HG03045 (cell line): ENCODE results near the gene PCDHB1.
"Not testable (repeated sequence)": the region's sequence is repeated elsewhere in the genome, so short reads cannot be mapped to it uniquely, and the experiment has no call there.

Experiments used
- ATAC-seq: cut with Tn5 transposase; IDR thresholded peaks from one replicate; pipeline ENCODE4 v1.9.1; 2021; ENCODE audit warnings: mild to moderate bottlenecking, moderate library complexity; ENCODE audit not compliant: unreplicated experiment

The PCDHB1 gene

DNA sequence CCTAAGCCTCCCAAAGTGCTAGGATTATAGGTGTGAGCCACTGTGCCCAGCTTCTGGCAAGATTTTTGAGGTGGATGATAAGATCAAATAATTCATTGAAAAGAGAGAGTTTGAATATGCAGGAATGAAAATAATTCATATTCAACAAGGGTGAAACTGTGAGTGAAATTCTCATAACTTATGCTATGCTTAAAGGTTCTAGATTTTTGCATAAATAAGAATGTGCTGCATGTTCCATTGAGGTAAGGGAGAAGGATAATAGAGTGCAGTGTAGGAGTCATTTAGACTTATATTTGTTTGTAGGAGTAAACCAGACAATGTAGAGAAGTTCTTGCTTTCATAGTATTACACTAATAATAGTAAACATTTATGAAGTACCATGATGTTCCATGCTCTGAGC, 31.1 kb downstream of the PCDHB1 start:
- no peak for ATAC-seq

DNA sequence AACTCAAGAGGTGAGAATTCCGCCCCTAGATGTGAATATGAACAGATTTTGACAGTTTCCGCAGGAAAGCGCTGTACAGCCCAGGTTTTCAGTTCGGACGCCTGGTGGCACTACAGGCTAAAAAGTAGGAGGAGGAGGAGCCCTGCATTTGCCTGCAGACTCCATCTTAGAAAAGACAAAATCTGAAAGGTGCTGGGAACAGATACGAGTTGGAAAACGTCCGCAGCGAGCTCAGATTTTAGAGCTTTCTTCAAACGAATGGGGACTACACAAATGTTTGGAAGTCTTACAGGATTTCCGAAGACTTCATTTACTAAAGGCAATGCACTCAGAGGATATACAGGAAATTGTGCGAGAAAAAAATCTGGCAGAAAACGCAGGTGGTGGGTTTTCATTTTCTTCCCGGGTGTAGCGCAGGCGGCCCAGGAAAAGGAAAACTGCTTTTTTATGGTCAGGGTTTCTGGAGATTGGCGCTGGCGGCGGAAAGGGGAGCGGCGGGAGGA, 33.4 kb downstream of the PCDHB1 start:
- ATAC-seq = no peak

DNA sequence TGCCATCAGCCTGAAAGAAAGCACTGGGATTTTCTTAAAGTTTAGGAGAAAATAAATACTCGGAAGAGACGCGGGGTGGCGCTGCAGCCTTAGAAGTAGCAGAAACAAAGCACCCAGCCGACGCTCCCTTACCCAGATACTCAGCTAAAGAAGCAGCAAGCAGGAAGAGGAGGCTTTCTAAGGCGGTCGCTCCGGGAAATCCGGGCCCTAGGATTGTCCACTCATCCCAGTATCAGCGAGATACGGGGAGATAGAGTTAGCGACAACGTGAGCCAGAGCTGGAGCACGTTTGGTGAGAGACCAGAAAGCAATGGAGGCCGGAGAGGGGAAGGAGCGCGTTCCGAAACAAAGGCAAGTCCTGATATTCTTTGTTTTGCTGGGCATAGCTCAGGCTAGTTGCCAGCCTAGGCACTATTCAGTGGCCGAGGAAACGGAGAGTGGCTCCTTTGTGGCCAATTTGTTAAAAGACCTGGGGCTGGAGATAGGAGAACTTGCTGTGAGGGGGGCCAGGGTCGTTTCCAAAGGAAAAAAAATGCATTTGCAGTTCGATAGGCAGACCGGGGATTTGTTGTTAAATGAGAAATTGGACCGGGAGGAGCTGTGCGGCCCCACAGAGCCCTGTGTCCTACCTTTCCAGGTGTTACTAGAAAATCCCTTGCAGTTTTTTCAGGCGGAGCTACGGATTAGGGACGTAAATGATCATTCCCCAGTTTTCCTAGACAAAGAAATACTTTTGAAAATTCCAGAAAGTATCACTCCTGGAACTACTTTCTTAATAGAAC, 43.5 kb downstream of the PCDHB1 start, which contains the start of gene PCDHB2:
TSS of gene PCDHB2 (plus strand) at position 135 of the 782 bp plus-strand sequence. CDS start at position 311, 176 bp downstream.
- ATAC-seq = no peak

- no peak for ATAC-seq
Observed at GRCh38 chr5:141095263-141095641, 44.1 kb downstream of the PCDHB1 start.

GRCh38 chr5:141096181-141096580, 45.0 kb downstream of the PCDHB1 start:
- not testable (repeated sequence) for ATAC-seq

- ATAC-seq = not testable (repeated sequence)
Observed at GRCh38 chr5:141096586-141096985, 45.4 kb downstream of the PCDHB1 start.

GRCh38 chr5:141100243-141100805, 49.1 kb downstream of the PCDHB1 start, which contains the start of gene PCDHB3:
TSS of gene PCDHB3 (plus strand) at chr5:141100473. CDS start at chr5:141100650, 177 bp downstream.
- no peak for ATAC-seq

DNA sequence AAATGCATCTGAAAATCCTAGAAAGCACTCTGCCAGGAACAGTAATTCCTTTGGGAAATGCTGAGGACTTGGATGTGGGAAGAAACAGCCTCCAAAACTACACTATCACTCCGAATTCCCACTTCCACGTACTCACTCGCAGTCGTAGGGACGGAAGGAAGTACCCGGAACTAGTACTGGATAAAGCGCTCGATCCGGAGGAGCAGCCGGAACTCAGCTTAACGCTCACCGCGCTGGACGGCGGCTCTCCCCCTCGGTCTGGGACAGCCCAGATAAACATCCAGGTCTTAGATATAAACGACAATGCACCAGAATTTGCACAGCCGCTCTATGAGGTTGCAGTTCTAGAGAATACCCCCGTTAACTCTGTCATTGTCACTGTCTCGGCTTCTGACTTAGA, 49.9 kb downstream of the PCDHB1 start:
- no peak for ATAC-seq

DNA sequence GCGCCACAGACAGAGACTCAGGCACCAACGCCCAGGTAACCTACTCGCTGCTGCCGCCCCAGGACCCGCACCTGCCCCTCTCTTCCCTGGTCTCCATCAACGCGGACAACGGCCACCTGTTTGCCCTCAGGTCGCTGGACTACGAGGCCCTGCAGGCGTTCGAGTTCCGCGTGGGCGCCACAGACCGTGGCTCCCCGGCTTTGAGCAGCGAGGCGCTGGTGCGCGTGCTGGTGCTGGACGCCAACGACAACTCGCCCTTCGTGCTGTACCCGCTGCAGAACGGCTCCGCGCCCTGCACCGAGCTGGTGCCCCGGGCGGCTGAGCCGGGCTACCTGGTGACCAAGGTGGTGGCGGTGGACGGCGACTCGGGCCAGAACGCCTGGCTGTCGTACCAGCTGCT, 50.9 kb downstream of the PCDHB1 start:
- not testable (repeated sequence) for ATAC-seq

DNA sequence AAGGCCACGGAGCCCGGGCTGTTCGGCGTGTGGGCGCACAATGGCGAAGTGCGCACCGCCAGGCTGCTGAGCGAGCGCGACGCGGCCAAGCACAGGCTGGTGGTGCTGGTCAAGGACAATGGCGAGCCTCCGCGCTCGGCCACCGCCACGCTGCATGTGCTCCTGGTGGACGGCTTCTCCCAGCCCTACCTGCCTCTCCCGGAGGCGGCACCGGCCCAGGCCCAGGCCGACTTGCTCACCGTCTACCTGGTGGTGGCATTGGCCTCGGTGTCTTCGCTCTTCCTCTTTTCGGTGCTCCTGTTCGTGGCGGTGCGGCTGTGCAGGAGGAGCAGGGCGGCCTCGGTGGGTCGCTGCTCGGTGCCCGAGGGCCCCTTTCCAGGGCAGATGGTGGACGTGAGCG, 51.3 kb downstream of the PCDHB1 start:
- not testable (repeated sequence) for ATAC-seq

DNA sequence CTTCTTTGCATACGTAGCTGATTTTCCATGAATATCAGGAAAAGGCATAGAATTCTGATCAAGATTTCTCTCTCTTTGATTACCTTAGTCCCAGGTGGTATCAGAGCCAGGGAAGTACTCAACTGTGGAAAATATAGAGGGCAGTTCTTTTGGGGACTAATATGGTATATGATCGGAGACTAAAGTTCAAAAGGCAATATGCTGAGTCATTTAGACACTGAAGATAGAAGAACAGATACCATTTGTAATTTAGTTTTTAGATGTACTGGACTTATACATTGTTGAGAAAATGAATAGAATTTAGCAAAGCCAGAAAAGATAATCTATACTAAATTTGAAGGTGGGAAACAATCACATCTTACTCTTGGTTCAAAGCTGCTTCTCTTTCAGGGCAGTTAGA, 54.2 kb downstream of the PCDHB1 start:
- no peak for ATAC-seq
